Stomach (tissue), 9 donors: ENCODE results near the gene FBXW7. TPM values are rescaled to one million over a fixed set of nuclear protein-coding genes. Genes with fewer than 3 reads are reported as not detected.
"Not testable (repeated sequence)": the region's sequence is repeated elsewhere in the genome, so short reads cannot be mapped to it uniquely, and the experiment has no call there.

Source experiments
- DNase-seq, 2 donors: peaks; one replicate each; pipeline versions ENCODE4 v3.0.0 to v3.0.0-alpha.2; 2013 to 2019
- H3K27ac ChIP-seq, 5 donors: fragments of 200-600 bp in 4 of 5; sonication (generic) in 4 of 5; one replicate each; pipeline ENCODE4 v1.5.1; 2013 to 2019; ENCODE audit warnings: mild to moderate bottlenecking in 1 of 5, moderate library complexity in 1 of 5
- H3K27me3 ChIP-seq, 3 donors: fragments of 200-600 bp; sonication (generic); one replicate each; pipeline ENCODE4 v1.5.1; 2017 to 2019; ENCODE audit warnings: mixed run types in 1 of 3
- H3K36me3 ChIP-seq, 4 donors: fragments of 200-600 bp; sonication (generic); 1 replicate in 3 of 4; 2 replicates in 1 of 4; pipeline ENCODE4 v1.5.1; 2016 to 2019
- H3K4me1 ChIP-seq, 4 donors: fragments of 200-600 bp; sonication (generic); one replicate each; pipeline ENCODE4 v1.5.1; 2016 to 2019
- H3K4me3 ChIP-seq, 4 donors: fragments of 200-600 bp; sonication (generic) in 3 of 4; one replicate each; pipeline ENCODE4 v1.5.1; 2016 to 2019; ENCODE audit warnings: mild to moderate bottlenecking in 1 of 4
- H3K9me3 ChIP-seq, 4 donors: fragments of 200-600 bp; sonication (generic); one replicate each; pipeline ENCODE4 v1.5.1; 2016 to 2019
- CTCF ChIP-seq, 7 experiments: fragments of 450-650 bp in 4 of 7; fragments of 200-600 bp in 3 of 7; sonication (generic) in 3 of 7; IDR thresholded peaks; one replicate each; pipeline ENCODE4 v1.5.1; 2016 to 2019; ENCODE audit warnings: antibody characterized with exemption in 7 of 7, control low read depth in 2 of 7, mild to moderate bottlenecking in 1 of 7
- EP300 ChIP-seq: sonication (generic); formaldehyde crosslinking; IDR thresholded peaks from one replicate; pipeline ENCODE4 v1.6.1; 2017; ENCODE audit warnings: antibody characterized with exemption
- POLR2A ChIP-seq, 4 donors: fragments of 450-650 bp; IDR thresholded peaks; one replicate each; pipeline ENCODE4 v1.6.1; 2016; ENCODE audit warnings: antibody characterized with exemption in 4 of 4, control low read depth in 2 of 4, mild to moderate bottlenecking in 1 of 4, moderate library complexity in 1 of 4
- POLR2AphosphoS5 ChIP-seq, 3 donors: sonication (generic); formaldehyde crosslinking; IDR thresholded peaks; one replicate each; pipeline ENCODE4 v1.6.1; 2016; ENCODE audit warnings: antibody characterized with exemption in 3 of 3
- WGBS, 5 donors: extraction: QIAGEN DNeasy Blood & Tissue Kit in 3 of 5; methylation state at CpG; one replicate each; pipeline versions ENCODE4 v1.1.5 to v1.1.7; 2013 to 2018; 5-methylcytosine and 5-hydroxymethylcytosine counted together
- intact Hi-C: fragments of 100-400 bp; cut with DNase I; formaldehyde crosslinking; loops from one replicate; pipeline ENCODE4 v1.15.1; 2023; ENCODE audit warnings: low total_unique reads
- polyA plus RNA-seq, 3 donors: library from polyadenylated mRNA; stranded (reverse); fragments of 200-250 nt; gene quantifications; one replicate each; pipeline ENCODE4 v1.2.3, GENCODE V29; 2013
- total RNA-seq, 5 donors: library from RNA; depleted of rRNA; stranded (reverse); fragments of >200 nt; gene quantifications; one replicate each; pipeline versions ENCODE4 v1.1.0 to v1.2.3, GENCODE V29; 2014 to 2016
- donor health status: healthy with polysubstance abuse.
- donor health status: Bipolar disorder and iron deficiency.
- donor health status: healthy.

FBXW7 gene
- total and polyA plus RNA-seq, 8 donors, result 8.7 to 119 (median 25.1) TPM

- intact Hi-C loops, result no loop called here
- Histone ChIP-seq H3K27ac (no peak overlapping the region), H3K36me3 (peaks cover 0 to 4% (median under 1%) of the 10 kb centered on the region in 4 donors), H3K4me1 (no peaks in the 10 kb centered on the region), H3K27me3 (no peaks in the 10 kb centered on the region), H3K4me3 (no peak overlapping the region), H3K9me3 (peaks cover 0 to under 1% (median 0%) of the 10 kb centered on the region in 4 donors)
- no peak for TF ChIP-seq POLR2AphosphoS5 (IDR thresholded peaks at IDR 0.05)
- no peak for TF ChIP-seq POLR2A (IDR thresholded peaks at IDR 0.05)
- no peak for TF ChIP-seq CTCF (IDR thresholded peaks at IDR 0.05)
- TF ChIP-seq EP300, result no peak
- 85 to 94% (median 89%) methylated on average over 2 of the region's 2 CpGs for WGBS, 5 donors
- no peak for DNase-seq
These were observed 9.2 kb upstream of the FBXW7 start for GRCh38 chr4:152545088-152545487.

- H3K4me1 ChIP-seq, H3K9me3 ChIP-seq, DNase-seq, H3K27ac ChIP-seq, H3K36me3 ChIP-seq, H3K27me3 ChIP-seq, H3K4me3 ChIP-seq, intact Hi-C loops: not testable (repeated sequence)
- WGBS, 5 donors, result 91 to 97% (median 94%) methylated on average over 8 of the region's 8 CpGs
These were observed 8.6 kb upstream of the FBXW7 start for GRCh38 chr4:152544533-152544932.

- H3K27me3 ChIP-seq, result no peaks in the 10 kb centered on the region
- no peak overlapping the region for H3K4me3 ChIP-seq
- no peak for DNase-seq
- H3K27ac ChIP-seq, result no peak overlapping the region
- peaks cover 11 to 26% (median 17%) of the 10 kb centered on the region in 4 donors for H3K4me1 ChIP-seq
- peaks cover 0 to 16% (median 9%) of the 10 kb centered on the region in 4 donors for H3K36me3 ChIP-seq
- H3K9me3 ChIP-seq, result peaks cover 0 to 4% (median 0%) of the 10 kb centered on the region in 4 donors
- 85 to 96% (median 95%) methylated on average over 5 to 13 of the region's 13 CpGs for WGBS, 5 donors
- intact Hi-C loops, result no loop called here
- no peak for TF ChIP-seq CTCF (IDR thresholded peaks at IDR 0.05)
- TF ChIP-seq POLR2AphosphoS5 (IDR thresholded peaks at IDR 0.05), result no peak
- no peak for TF ChIP-seq POLR2A (IDR thresholded peaks at IDR 0.05)
- no peak for TF ChIP-seq EP300
These were observed 5.0 kb upstream of the FBXW7 start for GRCh38 chr4:152540941-152541340.

- no peaks in the 10 kb centered on the region for H3K27me3 ChIP-seq
- H3K4me3 ChIP-seq, result no peak overlapping the region
- intact Hi-C loops, result no loop called here
- peaks cover 0 to 16% (median 9%) of the 10 kb centered on the region in 4 donors for H3K36me3 ChIP-seq
- no peak overlapping the region for H3K27ac ChIP-seq
- WGBS, 5 donors, result 86 to 93% (median 91%) methylated on average over 2 to 4 of the region's 4 CpGs
- peaks cover 11 to 26% (median 17%) of the 10 kb centered on the region in 4 donors for H3K4me1 ChIP-seq
- peaks cover 0 to 4% (median 0%) of the 10 kb centered on the region in 4 donors for H3K9me3 ChIP-seq
- no peak for DNase-seq
- no peak for TF ChIP-seq EP300
- TF ChIP-seq POLR2A (IDR thresholded peaks at IDR 0.05), result no peak
- TF ChIP-seq POLR2AphosphoS5 (IDR thresholded peaks at IDR 0.05), result no peak
- no peak for TF ChIP-seq CTCF (IDR thresholded peaks at IDR 0.05)
These were observed 4.4 kb upstream of the FBXW7 start for GRCh38 chr4:152540293-152540674.

- H3K36me3 ChIP-seq, result peaks cover 0 to 16% (median 9%) of the 10 kb centered on the region in 4 donors
- peaks cover 0 to 4% (median 0%) of the 10 kb centered on the region in 4 donors for H3K9me3 ChIP-seq
- H3K27me3 ChIP-seq, result no peaks in the 10 kb centered on the region
- WGBS, 5 donors, result 93 to 99% (median 96%) methylated on average over 10 to 16 of the region's 16 CpGs
- no peak overlapping the region for H3K27ac ChIP-seq
- H3K4me3 ChIP-seq, result no peak overlapping the region
- peaks cover 11 to 26% (median 18%) of the 10 kb centered on the region in 4 donors for H3K4me1 ChIP-seq
- intact Hi-C loops, result no loop called here
- DNase-seq, result no peak
- TF ChIP-seq POLR2AphosphoS5 (IDR thresholded peaks at IDR 0.05), result no peak
- no peak for TF ChIP-seq EP300
- TF ChIP-seq POLR2A (IDR thresholded peaks at IDR 0.05), result no peak
- no peak for TF ChIP-seq CTCF (IDR thresholded peaks at IDR 0.05)
These were observed 3.8 kb upstream of the FBXW7 start for GRCh38 chr4:152539556-152540292.
